CD14-positive monocyte (primary cell): ENCODE data around the gene LYRM1. TPM values are rescaled to one million over a fixed set of nuclear protein-coding genes. Genes with fewer than 3 reads are reported as not detected.

Source experiments
- DNase-seq, 3 donors: peaks; one replicate each; pipeline ENCODE4 v3.0.0-alpha.2; 2011 to 2022
- H2AFZ ChIP-seq: 2 replicates; pipeline ENCODE4 v1.6.0; 2012; ENCODE audit warnings: mild to moderate bottlenecking, low read depth, low read length, inconsistent platforms; ENCODE audit not compliant: insufficient read depth, poor library complexity, severe bottlenecking
- H3K27ac ChIP-seq, 2 donors: 1 replicate in 1 of 2; 2 replicates in 1 of 2; pipeline ENCODE4 v1.5.1; 2012 to 2013; ENCODE audit warnings: low read length in 2 of 2, control low read depth in 1 of 2, inconsistent platforms in 1 of 2, low read depth in 1 of 2, mild to moderate bottlenecking in 1 of 2
- H3K27me3 ChIP-seq, 2 donors: one replicate each; pipeline versions ENCODE4 v1.6.0 to v1.6.1; 2011 to 2013; ENCODE audit warnings: low read length in 2 of 2; ENCODE audit not compliant: control insufficient read depth in 2 of 2, insufficient read depth in 2 of 2
- H3K36me3 ChIP-seq, 2 donors: replicated peaks in 1 of 2; 1 replicate in 1 of 2; 2 replicates in 1 of 2; pipeline versions ENCODE4 v1.5.1 to v1.6.1; 2012 to 2013; ENCODE audit warnings: low read length in 2 of 2, control low read depth in 1 of 2, inconsistent platforms in 1 of 2, mild to moderate bottlenecking in 1 of 2; ENCODE audit not compliant: insufficient read depth in 2 of 2, control insufficient read depth in 1 of 2
- H3K4me1 ChIP-seq, 2 donors: 1 replicate in 1 of 2; 2 replicates in 1 of 2; pipeline versions ENCODE4 v1.5.1 to v1.6.1; 2012 to 2013; ENCODE audit warnings: low read length in 2 of 2, control low read depth in 1 of 2, inconsistent platforms in 1 of 2, mild to moderate bottlenecking in 1 of 2, moderate library complexity in 1 of 2; ENCODE audit not compliant: insufficient read depth in 2 of 2, control insufficient read depth in 1 of 2
- H3K4me2 ChIP-seq: replicated peaks from 2 replicates; pipeline ENCODE3; 2012; ENCODE audit warnings: low read length, moderate library complexity, mild to moderate bottlenecking; ENCODE audit not compliant: poor library complexity, severe bottlenecking; ENCODE audit errors: extremely low read depth
- H3K4me3 ChIP-seq, 3 experiments: fragments of 200-600 bp in 1 of 3; sonication (generic) in 1 of 3; replicated peaks in 1 of 3; 1 replicate in 2 of 3; 2 replicates in 1 of 3; pipeline ENCODE4 v1.5.1; 2011 to 2013; ENCODE audit warnings: low read length in 3 of 3, mild to moderate bottlenecking in 3 of 3, control low read depth in 2 of 3, low read depth in 2 of 3, inconsistent platforms in 1 of 3, moderate library complexity in 1 of 3
- H3K79me2 ChIP-seq: 2 replicates; pipeline ENCODE4 v1.6.0; 2012; ENCODE audit warnings: mild to moderate bottlenecking, control low read depth, inconsistent platforms, low read length, moderate library complexity; ENCODE audit not compliant: insufficient read depth
- H3K9ac ChIP-seq: 2 replicates; pipeline ENCODE4 v1.6.0; 2017; ENCODE audit warnings: low read length, mild to moderate bottlenecking; ENCODE audit not compliant: insufficient read depth, poor library complexity, severe bottlenecking
- H3K9me3 ChIP-seq, 2 donors: replicated peaks in 1 of 2; 1 replicate in 1 of 2; 2 replicates in 1 of 2; pipeline versions ENCODE4 v1.5.1 to v1.6.1; 2012 to 2013; ENCODE audit warnings: low read length in 2 of 2, control low read depth in 1 of 2; ENCODE audit not compliant: control insufficient read depth in 1 of 2, insufficient read depth in 1 of 2
- H4K20me1 ChIP-seq: 2 replicates; pipeline ENCODE4 v1.6.0; 2012; ENCODE audit warnings: mild to moderate bottlenecking, low read length, control low read depth, moderate library complexity; ENCODE audit not compliant: insufficient read depth
- H3K27ac Mint-ChIP-seq, 7 donors: one replicate each; pipeline ENCODE4 v1.8.0; 2020; ENCODE audit warnings: mild to moderate bottlenecking in 7 of 7, mixed read lengths in 7 of 7, moderate library complexity in 6 of 7, inconsistent platforms in 2 of 7
- H3K27me3 Mint-ChIP-seq, 3 donors: one replicate each; pipeline ENCODE4 v1.8.0; 2021 to 2022; ENCODE audit warnings: low read depth in 3 of 3, mild to moderate bottlenecking in 3 of 3, mixed read lengths in 3 of 3, moderate library complexity in 3 of 3, inconsistent platforms in 1 of 3
- H3K36me3 Mint-ChIP-seq, 2 donors: one replicate each; pipeline ENCODE4 v1.8.0; 2020; ENCODE audit warnings: mixed read lengths in 2 of 2, inconsistent platforms in 1 of 2, mild to moderate bottlenecking in 1 of 2
- H3K4me1 Mint-ChIP-seq: one replicate; pipeline ENCODE4 v1.8.0; 2020; ENCODE audit warnings: mild to moderate bottlenecking, mixed read lengths
- H3K4me3 Mint-ChIP-seq, 2 donors: one replicate each; pipeline ENCODE4 v1.8.0; 2020; ENCODE audit warnings: mild to moderate bottlenecking in 2 of 2, mixed read lengths in 2 of 2, moderate library complexity in 1 of 2
- H3K9me3 Mint-ChIP-seq, 7 donors: one replicate each; pipeline ENCODE4 v1.8.0; 2020 to 2022; ENCODE audit warnings: mixed read lengths in 7 of 7, mild to moderate bottlenecking in 6 of 7, moderate library complexity in 6 of 7, inconsistent platforms in 2 of 7
- CTCF ChIP-seq: fragments of 200-600 bp; IDR thresholded peaks from one replicate; pipeline ENCODE4 v1.8.0; 2022; ENCODE audit warnings: antibody characterized with exemption, mild to moderate bottlenecking
- WGBS: methylation state at CpG from one replicate; pipeline ENCODE4 v1.1.5; 2013; ENCODE audit warnings: missing lambda C conversion rate; ENCODE audit not compliant: insufficient coverage; 5-methylcytosine and 5-hydroxymethylcytosine counted together
- intact Hi-C, 2 donors: fragments of 100-400 bp; cut with micrococcal nuclease; formaldehyde crosslinking; loops; one replicate each; pipeline versions ENCODE4 v1.15.0 to v1.15.1; 2023
- polyA plus RNA-seq, 3 donors: library from polyadenylated mRNA; depleted of rRNA in 1 of 3; unstranded in 2 of 3; stranded (reverse) in 1 of 3; fragments of 300-500 nt in 2 of 3; fragments of >200 nt in 1 of 3; fragmentation: Illumina TruSeq in 2 of 3; gene quantifications; 1 replicate in 2 of 3; 2 replicates in 1 of 3; pipeline ENCODE4 v1.2.3, GENCODE V29; 2012 to 2021

LYRM1 gene
- polyA plus RNA-seq, 3 donors, result 14.8 to 29.5 (median 25.5) TPM

- no peaks in the 10 kb centered on the region for H3K36me3 ChIP-seq
- Mint-ChIP-seq H3K4me3 (no peak overlapping the region), H3K4me1 (peaks cover 81% of the 10 kb centered on the region), H3K36me3 (peaks cover 12 to 16% of the 10 kb centered on the region in 2 donors), H3K27me3 (peaks cover 0 to 6% (median 6%) of the 10 kb centered on the region in 3 donors), H3K27ac (peak overlapping the region in 1 of 7 donors; percentile 54), H3K9me3 (no peaks in the 10 kb centered on the region)
- H3K9me3 ChIP-seq, result no peaks in the 10 kb centered on the region
- H3K9ac ChIP-seq, result no peak overlapping the region
- H3K4me1 ChIP-seq, result peaks cover 69 to 90% of the 10 kb centered on the region in 2 donors
- H4K20me1 ChIP-seq, result no peaks in the 10 kb centered on the region
- peaks cover 30% of the 10 kb centered on the region for H3K79me2 ChIP-seq
- intact Hi-C loops, result no loop called here
- no CpG with 5 or more reads among the region's 4 CpGs for WGBS
- no peak overlapping the region for H3K4me2 ChIP-seq
- no peak for DNase-seq
- H3K4me3 ChIP-seq, result no peak overlapping the region
- no peak for TF ChIP-seq CTCF
- H2AFZ ChIP-seq, result no peak overlapping the region
- no peaks in the 10 kb centered on the region for H3K27me3 ChIP-seq
- no peak overlapping the region for H3K27ac ChIP-seq
Measured at GRCh38 chr16:20906341-20907255, 6.0 kb downstream of the LYRM1 start.

GRCh38 chr16:20910781-20911321 is 10.3 kb downstream of the LYRM1 start:
- no peaks in the 10 kb centered on the region for H3K36me3 ChIP-seq
- peaks cover 0 to 6% (median 2%) of the 10 kb centered on the region in 3 donors for H3K27me3 Mint-ChIP-seq
- H4K20me1 ChIP-seq, result no peaks in the 10 kb centered on the region
- H3K9me3 Mint-ChIP-seq, result no peaks in the 10 kb centered on the region
- no peak for TF ChIP-seq CTCF
- peaks cover 42 to 76% of the 10 kb centered on the region in 2 donors for H3K4me1 ChIP-seq
- peaks cover 58% of the 10 kb centered on the region for H3K4me1 Mint-ChIP-seq
- no peaks in the 10 kb centered on the region for H3K9me3 ChIP-seq
- H3K79me2 ChIP-seq, result peaks cover 5% of the 10 kb centered on the region
- intact Hi-C loops, result no loop called here
- peak; percentile 81 to 96 (median 96) for DNase-seq
- peak overlapping the region; percentile 0 for H3K9ac ChIP-seq
- no peaks in the 10 kb centered on the region for H3K27me3 ChIP-seq
- no CpG with 5 or more reads among the region's 2 CpGs for WGBS
- H3K4me3 Mint-ChIP-seq, result peak overlapping the region in 1 of 2 donors; percentile 57
- H3K4me3 ChIP-seq, result peak overlapping the region in 1 of 3 experiments; percentile 26
- peak overlapping the region; percentile 56 for H3K4me2 ChIP-seq
- H3K27ac Mint-ChIP-seq, result peak overlapping the region; percentile 84 to 98 (median 95)
- H2AFZ ChIP-seq, result no peak overlapping the region
- peak overlapping the region; percentile 69 to 74 for H3K27ac ChIP-seq
- peaks cover 10 to 13% of the 10 kb centered on the region in 2 donors for H3K36me3 Mint-ChIP-seq
